Inflammatory macrophage treated with lipopolysaccharide for 1 hour (primary cell): ENCODE measurements around the gene HLF.

Experiments used
- DNase-seq, 2 donors: peaks; one replicate each; pipeline ENCODE4 v3.0.0-alpha.2; 2020 to 2022

HLF gene

GRCh38 chr17:55258578-55259135 lies 6.1 kb upstream of the HLF start:
- DNase-seq = no peak

DNA sequence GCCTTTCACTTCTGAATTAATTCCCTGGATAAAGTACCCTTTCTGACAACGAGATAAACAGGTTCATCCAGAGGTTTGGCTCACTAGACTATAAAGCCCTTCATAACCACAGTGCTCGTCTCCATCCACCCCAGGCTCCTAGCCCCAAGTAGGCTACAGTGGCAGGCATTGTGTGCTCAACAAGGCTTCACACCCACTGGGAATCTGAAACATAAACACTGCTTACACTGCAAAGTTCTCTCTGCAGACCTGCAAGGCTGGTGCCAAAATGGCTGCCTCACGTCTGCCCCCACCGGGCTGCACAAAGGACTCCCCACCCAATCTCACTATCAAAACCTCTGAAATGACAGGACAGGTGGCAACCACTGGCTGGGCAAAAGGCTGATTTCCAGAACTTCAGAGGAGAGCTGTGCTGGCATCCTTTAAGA lies 5.1 kb upstream of the HLF start:
- DNase-seq = no peak

- no peak for DNase-seq
Observed at GRCh38 chr17:55261311-55261710, 3.4 kb upstream of the HLF start.

DNA sequence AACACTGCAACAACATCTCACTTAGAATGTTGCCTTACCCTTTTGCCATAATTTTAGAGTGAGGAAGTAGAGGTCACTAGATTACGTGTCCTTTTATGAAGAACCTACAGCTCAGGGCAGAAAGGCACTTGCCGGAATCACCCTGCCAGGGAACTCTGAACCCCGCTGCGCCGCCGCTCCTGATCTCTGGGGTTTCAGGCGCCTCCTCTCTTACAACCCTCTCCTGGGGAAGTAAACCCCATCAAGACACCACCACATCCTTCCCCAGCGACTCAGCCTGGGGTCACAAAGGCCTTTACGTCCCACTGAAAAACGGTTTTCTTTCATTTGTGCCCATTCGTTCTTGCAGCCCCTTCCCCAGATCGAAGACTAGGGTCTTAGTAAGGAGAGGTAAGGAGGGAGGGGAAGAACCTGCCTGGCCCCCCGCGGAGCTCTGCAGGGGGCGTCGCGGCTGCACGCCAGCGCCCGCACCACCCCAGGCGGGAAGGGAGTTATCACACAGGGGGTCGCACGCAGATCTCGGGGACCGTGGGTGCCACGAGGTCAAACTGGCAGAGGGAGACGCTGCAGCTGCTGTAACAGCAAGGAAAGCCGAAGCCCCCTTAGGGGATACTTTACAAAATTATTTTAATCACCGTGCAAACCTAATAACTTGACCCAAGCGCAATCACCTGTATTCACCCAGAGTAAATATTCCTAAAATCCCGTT lies 1.0 kb upstream of the HLF start:
- DNase-seq = no peak

GRCh38 chr17:55264278-55264644 lies 499 bp upstream of the HLF start:
- no peak for DNase-seq

DNA sequence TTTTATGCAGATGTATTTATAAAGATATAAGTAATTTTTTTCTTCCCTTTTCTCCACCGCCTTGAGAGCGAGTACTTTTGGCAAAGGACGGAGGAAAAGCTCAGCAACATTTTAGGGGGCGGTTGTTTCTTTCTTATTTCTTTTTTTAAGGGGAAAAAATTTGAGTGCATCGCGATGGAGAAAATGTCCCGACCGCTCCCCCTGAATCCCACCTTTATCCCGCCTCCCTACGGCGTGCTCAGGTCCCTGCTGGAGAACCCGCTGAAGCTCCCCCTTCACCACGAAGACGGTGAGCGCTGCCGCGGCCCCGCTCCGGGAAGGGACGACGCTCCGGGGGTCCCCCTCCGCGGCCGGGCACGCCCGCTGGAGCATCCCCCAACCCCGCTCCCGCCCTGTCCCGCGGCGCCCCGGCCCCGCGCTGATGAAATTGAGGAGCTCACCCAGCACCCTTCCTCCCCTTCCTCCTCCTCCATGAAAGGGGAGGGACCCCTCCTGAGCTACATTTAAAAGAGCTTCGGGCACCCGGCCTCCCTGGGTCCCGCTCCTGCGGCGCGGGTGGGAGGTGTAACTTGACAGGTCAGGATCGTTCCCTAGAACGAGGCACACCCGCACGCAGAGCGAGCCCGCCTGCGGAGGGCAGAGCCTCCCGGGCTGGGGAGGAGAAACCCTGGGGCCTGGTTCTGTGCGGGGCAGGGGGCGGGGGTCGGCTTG lies 706 bp downstream of the HLF start:
- DNase-seq = no peak

GRCh38 chr17:55266051-55266957 lies 1.5 kb downstream of the HLF start:
- DNase-seq = no peak

DNA sequence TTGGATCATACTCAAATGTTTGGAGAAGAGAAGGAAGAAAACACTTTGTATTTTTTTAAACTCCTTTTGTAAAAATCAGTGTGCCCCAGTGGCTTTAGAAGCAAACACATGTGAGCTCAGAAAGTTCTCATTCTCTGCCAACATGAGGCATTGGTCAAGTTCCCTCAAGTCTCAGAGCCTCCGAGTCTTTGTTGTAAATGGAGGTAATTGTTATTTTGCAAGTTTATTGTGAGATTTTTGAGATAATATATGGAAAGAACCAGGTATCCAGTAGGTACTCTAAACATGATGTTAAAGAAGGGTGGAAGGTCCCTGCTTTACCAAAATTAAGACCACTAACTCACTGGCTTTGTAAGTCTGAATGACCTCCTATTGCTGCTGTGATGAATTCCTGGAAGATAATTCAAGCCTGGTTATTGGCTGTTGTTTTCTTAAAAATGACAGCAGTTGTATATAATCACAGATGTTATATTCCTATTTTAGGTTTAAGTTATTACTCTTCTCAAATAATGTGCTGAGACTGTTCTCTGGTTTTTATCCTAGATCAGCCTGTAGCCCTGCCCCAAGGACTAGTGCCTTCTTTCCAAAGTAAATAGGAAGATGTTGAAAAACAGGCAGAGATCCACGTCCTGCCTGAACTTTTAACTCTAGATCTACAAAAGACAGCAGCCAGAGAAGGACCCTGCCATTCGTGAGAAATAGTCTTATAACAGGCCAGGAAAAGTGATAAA lies 2.4 kb downstream of the HLF start:
- DNase-seq = no peak

DNA sequence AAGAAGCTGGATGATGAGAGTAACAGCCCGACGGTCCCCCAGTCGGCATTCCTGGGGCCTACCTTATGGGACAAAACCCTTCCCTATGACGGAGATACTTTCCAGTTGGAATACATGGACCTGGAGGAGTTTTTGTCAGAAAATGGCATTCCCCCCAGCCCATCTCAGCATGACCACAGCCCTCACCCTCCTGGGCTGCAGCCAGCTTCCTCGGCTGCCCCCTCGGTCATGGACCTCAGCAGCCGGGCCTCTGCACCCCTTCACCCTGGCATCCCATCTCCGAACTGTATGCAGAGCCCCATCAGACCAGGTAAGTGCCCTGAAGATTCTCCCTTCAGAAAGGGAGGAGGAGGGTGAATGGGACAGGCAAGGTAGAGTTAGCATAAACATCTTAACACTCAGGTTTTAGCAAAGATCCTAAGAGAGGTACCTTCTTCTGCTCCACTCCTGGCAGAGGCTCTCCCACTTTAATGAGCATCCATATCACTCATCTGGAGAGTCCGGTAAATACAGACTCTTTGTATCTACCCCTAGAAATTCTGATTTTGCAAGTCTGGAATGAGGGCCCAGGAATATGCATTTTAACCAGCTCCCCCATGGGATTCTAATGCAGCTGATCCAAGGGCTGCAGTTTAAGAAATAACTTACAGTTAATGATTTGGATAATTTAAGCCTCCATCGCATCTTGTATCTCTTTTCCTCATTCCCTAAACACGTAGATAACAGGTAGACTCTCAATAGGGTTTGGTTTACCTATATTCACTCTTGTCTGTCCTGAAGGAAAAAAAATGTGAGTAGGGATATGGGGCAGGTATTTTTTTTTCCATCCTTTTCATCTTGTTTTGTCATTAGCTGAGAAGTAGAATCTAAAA lies 3.3 kb downstream of the HLF start:
- DNase-seq = no peak

- DNase-seq = no peak
Observed at GRCh38 chr17:55268649-55269480, 4.1 kb downstream of the HLF start.

DNA sequence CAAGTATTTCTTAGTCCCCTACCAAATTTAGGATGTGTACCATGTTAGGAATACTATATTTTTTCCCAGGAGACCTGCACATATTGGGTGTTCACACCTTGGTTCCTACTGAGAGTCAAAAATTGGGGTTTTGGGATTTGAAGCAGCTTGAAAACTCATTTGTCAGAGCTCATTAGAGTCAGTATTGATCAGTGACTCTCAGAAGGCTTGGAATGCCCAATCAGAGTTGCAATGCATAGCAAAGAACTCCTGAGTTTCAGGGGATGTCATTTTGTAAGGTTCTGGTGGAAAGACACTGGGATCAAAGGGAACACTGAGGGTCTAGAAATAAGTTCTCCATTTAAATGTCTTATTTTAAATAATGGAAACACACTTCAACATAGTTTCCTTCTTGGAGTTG lies 5.1 kb downstream of the HLF start:
- no peak for DNase-seq

GRCh38 chr17:55271223-55271571 lies 6.4 kb downstream of the HLF start:
- no peak for DNase-seq

GRCh38 chr17:55271958-55272710 lies 7.4 kb downstream of the HLF start:
- DNase-seq = no peak

GRCh38 chr17:55272711-55273578 lies 8.2 kb downstream of the HLF start:
- DNase-seq = no peak

GRCh38 chr17:55273579-55274354 lies 9.0 kb downstream of the HLF start:
- DNase-seq = no peak

- no peak for DNase-seq
Observed at GRCh38 chr17:55274355-55275255, 9.8 kb downstream of the HLF start.
